Mucosa of stomach (tissue), 1 donor: ENCODE measurements around the gene SLC8B1.

ENCODE experiments used
- H3K27me3 ChIP-seq: one replicate; pipeline ENCODE4 v1.7.0; 2013; ENCODE audit warnings: mild to moderate bottlenecking, low read length; ENCODE audit not compliant: control insufficient read depth, insufficient read depth
- H3K36me3 ChIP-seq: one replicate; pipeline ENCODE4 v1.7.0; 2013; ENCODE audit warnings: low read length; ENCODE audit not compliant: control insufficient read depth, insufficient read depth
- H3K4me1 ChIP-seq: one replicate; pipeline ENCODE4 v1.7.0; 2013; ENCODE audit warnings: mild to moderate bottlenecking, low read length; ENCODE audit not compliant: control insufficient read depth, insufficient read depth
- H3K4me3 ChIP-seq: one replicate; pipeline ENCODE4 v1.7.0; 2013; ENCODE audit warnings: low read length
- H3K9ac ChIP-seq: one replicate; pipeline ENCODE4 v1.7.0; 2013; ENCODE audit warnings: mild to moderate bottlenecking, low read length, moderate library complexity
- H3K9me3 ChIP-seq: one replicate; pipeline ENCODE4 v1.7.0; 2013; ENCODE audit warnings: mild to moderate bottlenecking, low read length, moderate library complexity; ENCODE audit not compliant: control insufficient read depth
- donor health status: Pancreatic carcinoma.

Gene SLC8B1

DNA sequence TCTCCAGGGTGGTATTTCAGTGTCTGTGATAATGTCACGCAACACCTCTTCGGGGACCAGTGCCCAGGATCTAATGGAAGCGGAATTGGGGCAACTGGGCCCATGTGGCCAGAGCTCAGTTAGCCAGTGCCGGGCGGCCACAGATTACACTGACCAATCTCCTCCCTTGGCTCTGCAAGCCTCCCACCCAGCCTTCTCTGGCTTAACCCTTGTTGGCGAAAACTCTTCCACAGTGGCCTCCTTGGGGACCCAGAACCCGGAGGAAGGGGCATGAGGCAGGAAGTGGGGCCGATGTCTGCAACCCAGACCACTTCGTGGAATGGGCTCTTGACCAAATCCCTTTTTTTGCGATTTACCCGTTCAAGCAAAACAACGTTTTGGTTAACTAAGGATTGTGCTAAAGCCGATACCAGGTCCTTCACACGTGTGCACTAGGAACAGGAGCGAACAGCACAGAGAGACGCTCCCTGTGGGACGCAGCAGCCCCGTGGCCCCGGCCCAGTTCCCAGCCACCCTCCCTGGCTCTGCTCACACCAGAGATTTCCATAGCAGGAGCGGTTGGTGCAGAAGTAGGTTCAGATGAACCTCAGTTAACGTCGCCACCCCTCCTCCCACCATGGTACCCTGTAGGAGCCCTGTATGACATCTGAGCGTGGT lies 38.2 kb downstream of the SLC8B1 start:
- H3K36me3 ChIP-seq, result peaks cover 8% of the 10 kb centered on the region
- H3K4me3 ChIP-seq, result no peak overlapping the region
- H3K9me3 ChIP-seq, result no peaks in the 10 kb centered on the region
- no peak overlapping the region for H3K9ac ChIP-seq
- peaks cover 13% of the 10 kb centered on the region for H3K4me1 ChIP-seq
- no peaks in the 10 kb centered on the region for H3K27me3 ChIP-seq

- Histone ChIP-seq H3K27me3 (no peaks in the 10 kb centered on the region), H3K4me3 (no peak overlapping the region), H3K9ac (no peak overlapping the region), H3K4me1 (peaks cover 13% of the 10 kb centered on the region), H3K9me3 (no peaks in the 10 kb centered on the region), H3K36me3 (peaks cover 13% of the 10 kb centered on the region)
Observed at GRCh38 chr12:113295886-113296556, 38.9 kb downstream of the SLC8B1 start.

DNA sequence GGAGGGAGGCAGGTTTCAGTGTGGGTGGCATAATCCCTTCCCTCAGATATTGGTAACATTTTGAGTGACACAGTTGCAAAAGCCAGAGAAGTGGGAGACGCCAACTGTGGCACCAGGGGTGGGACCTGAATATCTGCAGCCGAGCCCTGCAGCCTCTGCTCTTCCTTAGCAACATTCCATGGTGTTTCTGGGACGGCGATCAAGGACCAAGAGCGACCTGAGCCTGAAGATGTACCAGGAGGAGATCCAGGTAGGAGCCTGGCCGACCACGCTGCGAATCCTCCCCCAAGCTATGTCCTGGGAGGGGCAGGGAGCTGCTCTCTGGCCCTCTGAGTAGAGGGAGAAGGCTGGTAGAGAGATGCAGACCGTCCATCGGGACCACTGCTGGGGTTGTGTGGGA lies 41.8 kb downstream of the SLC8B1 start:
- Histone ChIP-seq H3K9ac (no peak overlapping the region), H3K4me3 (no peak overlapping the region), H3K9me3 (no peaks in the 10 kb centered on the region), H3K36me3 (peaks cover 24% of the 10 kb centered on the region), H3K4me1 (no peaks in the 10 kb centered on the region), H3K27me3 (no peaks in the 10 kb centered on the region)

- Histone ChIP-seq H3K9me3 (no peaks in the 10 kb centered on the region), H3K4me3 (no peak overlapping the region), H3K27me3 (no peaks in the 10 kb centered on the region), H3K4me1 (no peaks in the 10 kb centered on the region), H3K9ac (no peak overlapping the region), H3K36me3 (peaks cover 24% of the 10 kb centered on the region)
Observed at GRCh38 chr12:113292547-113292946, 42.4 kb downstream of the SLC8B1 start.

GRCh38 chr12:113292091-113292490 lies 42.8 kb downstream of the SLC8B1 start:
- Histone ChIP-seq H3K9ac (no peak overlapping the region), H3K4me1 (no peaks in the 10 kb centered on the region), H3K36me3 (peaks cover 26% of the 10 kb centered on the region), H3K27me3 (no peaks in the 10 kb centered on the region), H3K9me3 (no peaks in the 10 kb centered on the region), H3K4me3 (no peak overlapping the region)

DNA sequence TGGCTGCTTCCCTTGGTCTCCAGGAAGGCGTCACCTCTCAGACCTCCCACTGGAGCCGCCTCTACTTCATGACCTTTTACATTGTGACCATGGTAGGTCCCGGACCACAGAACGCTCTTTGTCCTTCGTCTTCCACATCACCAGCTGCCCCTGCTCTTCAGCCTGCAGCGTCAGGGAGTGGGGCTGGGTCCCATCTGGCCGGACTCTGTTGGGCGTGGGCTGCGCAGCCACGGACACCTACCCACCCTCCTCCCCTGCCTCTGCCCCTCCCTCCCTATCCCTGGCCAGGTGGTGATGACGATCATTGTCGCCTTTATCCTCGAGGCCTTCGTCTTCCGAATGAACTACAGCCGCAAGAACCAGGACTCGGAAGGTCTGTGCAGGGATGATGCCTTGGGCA lies 43.3 kb downstream of the SLC8B1 start:
- no peaks in the 10 kb centered on the region for H3K4me1 ChIP-seq
- H3K27me3 ChIP-seq, result no peaks in the 10 kb centered on the region
- no peak overlapping the region for H3K9ac ChIP-seq
- H3K9me3 ChIP-seq, result no peaks in the 10 kb centered on the region
- peaks cover 29% of the 10 kb centered on the region for H3K36me3 ChIP-seq
- no peak overlapping the region for H3K4me3 ChIP-seq

DNA sequence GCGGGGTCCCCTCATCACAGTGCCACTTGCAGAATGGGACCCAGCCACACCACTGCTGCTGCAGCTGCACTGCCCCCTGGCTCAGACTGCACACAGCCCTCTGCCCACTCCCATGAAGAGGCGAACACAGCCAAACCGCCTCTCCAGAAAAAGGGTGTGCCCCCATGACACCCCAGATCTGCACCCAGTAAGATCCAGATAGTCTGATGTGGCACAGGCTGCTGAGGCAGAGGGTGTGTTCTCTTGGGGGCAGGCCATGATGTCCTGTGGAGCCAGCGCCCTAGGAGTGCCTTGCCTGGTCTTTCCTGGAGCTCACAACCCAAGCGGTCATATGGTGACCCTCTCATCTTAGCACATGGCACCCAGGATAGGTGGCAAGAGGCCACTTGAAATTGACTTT lies 44.4 kb downstream of the SLC8B1 start:
- Histone ChIP-seq H3K9ac (no peak overlapping the region), H3K9me3 (no peaks in the 10 kb centered on the region), H3K27me3 (no peaks in the 10 kb centered on the region), H3K4me1 (no peaks in the 10 kb centered on the region), H3K4me3 (no peak overlapping the region), H3K36me3 (peaks cover 29% of the 10 kb centered on the region)

DNA sequence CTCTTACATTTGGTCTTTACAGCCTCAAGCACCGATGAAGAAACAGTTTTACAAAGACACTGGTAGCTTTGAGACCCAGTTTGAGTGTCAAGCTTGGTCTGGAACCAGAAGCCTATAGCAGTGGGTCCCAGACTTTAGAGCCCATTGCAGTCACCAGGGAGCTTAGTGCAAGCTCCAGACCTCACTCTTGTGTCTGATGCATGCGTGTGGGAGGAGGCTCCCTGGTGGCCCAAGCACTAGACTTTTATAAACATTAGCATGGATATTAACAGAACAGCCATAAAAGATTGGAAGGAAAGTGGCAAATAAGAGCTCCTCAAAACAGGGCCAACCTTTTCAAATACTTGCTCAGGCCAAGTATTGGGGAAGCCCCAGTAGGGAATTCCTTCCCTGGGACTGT lies 45.5 kb downstream of the SLC8B1 start:
- peaks cover 30% of the 10 kb centered on the region for H3K36me3 ChIP-seq
- H3K9ac ChIP-seq, result no peak overlapping the region
- H3K9me3 ChIP-seq, result no peaks in the 10 kb centered on the region
- no peak overlapping the region for H3K4me3 ChIP-seq
- no peaks in the 10 kb centered on the region for H3K4me1 ChIP-seq
- no peaks in the 10 kb centered on the region for H3K27me3 ChIP-seq

DNA sequence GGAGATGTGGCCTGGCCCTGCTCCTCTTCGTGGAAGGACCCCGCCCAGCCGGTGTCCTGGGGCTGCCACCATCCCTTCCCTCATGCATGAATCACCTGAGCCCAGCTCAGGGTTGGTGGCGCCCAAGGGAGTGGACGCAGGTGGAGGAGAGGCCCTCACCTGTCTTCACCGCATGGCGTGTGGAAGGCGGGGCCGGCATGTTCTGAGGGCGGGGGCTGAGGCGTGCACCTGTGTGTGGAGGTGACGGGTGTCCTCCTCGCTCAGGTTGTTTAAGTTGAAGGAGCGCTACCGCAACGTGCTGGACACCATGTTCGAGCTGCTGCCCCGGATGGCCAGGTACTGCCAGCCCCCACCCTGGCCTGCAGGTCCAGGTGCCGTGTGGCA lies 47.0 kb downstream of the SLC8B1 start:
- no peaks in the 10 kb centered on the region for H3K4me1 ChIP-seq
- H3K4me3 ChIP-seq, result no peak overlapping the region
- H3K36me3 ChIP-seq, result peaks cover 31% of the 10 kb centered on the region
- no peaks in the 10 kb centered on the region for H3K27me3 ChIP-seq
- H3K9ac ChIP-seq, result no peak overlapping the region
- H3K9me3 ChIP-seq, result no peaks in the 10 kb centered on the region

DNA sequence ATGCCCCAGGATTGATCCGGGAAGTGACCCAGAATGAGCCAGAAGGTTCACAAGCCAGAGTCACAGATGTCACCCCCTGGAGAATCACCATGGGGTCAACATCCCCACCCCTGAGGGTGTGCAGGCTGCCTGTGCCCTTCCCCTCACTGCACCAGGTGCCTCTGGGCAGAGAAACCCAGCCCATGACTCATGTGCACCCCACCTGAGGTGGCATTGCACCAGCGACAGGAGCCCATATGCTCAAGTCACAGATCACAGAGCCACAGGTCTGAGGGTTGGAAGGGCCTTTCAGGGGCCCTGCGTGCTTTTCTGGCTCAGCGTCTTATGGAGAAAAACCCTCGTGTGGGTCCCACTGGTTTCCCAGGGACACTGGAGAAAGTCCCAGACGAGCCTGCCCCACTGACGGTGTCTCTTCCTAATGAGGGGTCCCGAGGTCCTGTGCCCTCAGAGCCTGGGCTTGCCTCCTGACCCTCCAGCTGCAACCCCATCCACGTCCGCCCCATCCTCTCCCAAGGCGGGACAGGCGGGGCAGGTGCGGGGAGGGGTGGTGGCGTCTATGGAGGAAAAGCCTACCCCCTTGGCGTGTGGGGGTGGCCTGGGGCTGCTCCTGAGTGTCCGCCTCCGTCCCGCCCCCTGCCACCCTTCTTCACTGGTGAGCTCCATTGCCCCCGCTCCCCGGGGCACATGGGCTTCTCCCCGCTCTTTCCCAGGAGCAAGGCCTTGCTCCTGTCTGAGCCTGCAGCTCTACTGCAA lies 47.6 kb downstream of the SLC8B1 start:
- H3K9ac ChIP-seq, result no peak overlapping the region
- H3K4me1 ChIP-seq, result no peaks in the 10 kb centered on the region
- no peaks in the 10 kb centered on the region for H3K9me3 ChIP-seq
- H3K4me3 ChIP-seq, result no peak overlapping the region
- peaks cover 31% of the 10 kb centered on the region for H3K36me3 ChIP-seq
- H3K27me3 ChIP-seq, result no peaks in the 10 kb centered on the region

GRCh38 chr12:113286712-113287111 lies 48.2 kb downstream of the SLC8B1 start:
- no peak overlapping the region for H3K9ac ChIP-seq
- no peaks in the 10 kb centered on the region for H3K4me1 ChIP-seq
- H3K9me3 ChIP-seq, result no peaks in the 10 kb centered on the region
- H3K36me3 ChIP-seq, result peaks cover 31% of the 10 kb centered on the region
- no peaks in the 10 kb centered on the region for H3K27me3 ChIP-seq
- H3K4me3 ChIP-seq, result no peak overlapping the region
